H1 (cell line): ENCODE results near the gene ADGRE2. TPM values are rescaled to one million over a fixed set of nuclear protein-coding genes. Genes with fewer than 3 reads are reported as not detected.

Experiments used
- BRCA1 ChIP-seq: IDR thresholded peaks from 2 replicates; pipeline ENCODE4 v1.6.1; 2012; ENCODE audit warnings: low read depth, low read length, improper control_type of control experiment
- CREB1 ChIP-seq: IDR thresholded peaks from 2 replicates; pipeline ENCODE4 v1.6.1; 2012; ENCODE audit warnings: inconsistent platforms
- EP300 ChIP-seq, 2 experiments: IDR thresholded peaks; 1 replicate in 1 of 2; 2 replicates in 1 of 2; pipeline ENCODE4 v1.6.1; 2011 to 2012; ENCODE audit warnings: low read depth in 2 of 2, low read length in 2 of 2, mild to moderate bottlenecking in 2 of 2, borderline replicate concordance in 1 of 2, inconsistent platforms in 1 of 2, moderate library complexity in 1 of 2
- polyA plus RNA-seq, 7 experiments: library from polyadenylated mRNA; depleted of rRNA in 3 of 7; stranded (reverse) in 5 of 7; unstranded in 2 of 7; fragments of >200 nt in 5 of 7; fragments of 200-250 nt in 2 of 7; gene quantifications; 1 replicate in 5 of 7; 2 replicates in 1 of 7; 4 replicates in 1 of 7; pipeline versions ENCODE4 v1.2.1 to v1.2.3, GENCODE V29; 2011 to 2013; ENCODE audit warnings: missing spikeins in 2 of 7, mixed read lengths in 2 of 7
- total RNA-seq: library from RNA; stranded (reverse); fragmentation: NEBNext Ultra II Directional; extraction: Animal tissue kit (Norgen Biotek cat#: 25700); gene quantifications from 2 replicates; pipeline ENCODE4 v1.2.1, GENCODE V29; 2021
- TF ChIP-seq, protein P1 (sequence below), 3 experiments: IDR thresholded peaks; 1 replicate in 2 of 3; 2 replicates in 1 of 3; pipeline versions ENCODE4 v1.5.1 to v1.6.1; 2011; ENCODE audit warnings: low read length in 3 of 3, mild to moderate bottlenecking in 3 of 3, inconsistent platforms in 2 of 3, low read depth in 1 of 3, moderate library complexity in 1 of 3; ENCODE audit not compliant: insufficient read depth in 1 of 3; ENCODE audit errors: control extremely low read depth in 1 of 3

ADGRE2 gene
- total and polyA plus RNA-seq, 2 of the 8 experiments (the other 6 are each of a cell fraction or from before 2014, with no cell fraction given) = 2.0 to 4.5 TPM

GRCh38 chr19:14731200-14731599 is 47.2 kb downstream of the ADGRE2 start (continued):
- TF ChIP-seq, protein P1, sequence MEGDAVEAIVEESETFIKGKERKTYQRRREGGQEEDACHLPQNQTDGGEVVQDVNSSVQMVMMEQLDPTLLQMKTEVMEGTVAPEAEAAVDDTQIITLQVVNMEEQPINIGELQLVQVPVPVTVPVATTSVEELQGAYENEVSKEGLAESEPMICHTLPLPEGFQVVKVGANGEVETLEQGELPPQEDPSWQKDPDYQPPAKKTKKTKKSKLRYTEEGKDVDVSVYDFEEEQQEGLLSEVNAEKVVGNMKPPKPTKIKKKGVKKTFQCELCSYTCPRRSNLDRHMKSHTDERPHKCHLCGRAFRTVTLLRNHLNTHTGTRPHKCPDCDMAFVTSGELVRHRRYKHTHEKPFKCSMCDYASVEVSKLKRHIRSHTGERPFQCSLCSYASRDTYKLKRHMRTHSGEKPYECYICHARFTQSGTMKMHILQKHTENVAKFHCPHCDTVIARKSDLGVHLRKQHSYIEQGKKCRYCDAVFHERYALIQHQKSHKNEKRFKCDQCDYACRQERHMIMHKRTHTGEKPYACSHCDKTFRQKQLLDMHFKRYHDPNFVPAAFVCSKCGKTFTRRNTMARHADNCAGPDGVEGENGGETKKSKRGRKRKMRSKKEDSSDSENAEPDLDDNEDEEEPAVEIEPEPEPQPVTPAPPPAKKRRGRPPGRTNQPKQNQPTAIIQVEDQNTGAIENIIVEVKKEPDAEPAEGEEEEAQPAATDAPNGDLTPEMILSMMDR (IDR thresholded peaks at IDR 0.05; ENCODE audit: control extremely low read depth in 1 of 3, insufficient read depth in 1 of 3, low read depth in 1 of 3, low read length in 3 of 3) = no peak
- TF ChIP-seq EP300 (IDR thresholded peaks at IDR 0.05; ENCODE audit: borderline replicate concordance in 1 of 2, low read depth in 2 of 2, low read length in 2 of 2) (no peak), BRCA1 (no peak), CREB1 (no peak)
